Measurements from ENCODE around the gene DCTN3. TPM values are rescaled to one million over a fixed set of nuclear protein-coding genes. Genes with fewer than 3 reads are reported as not detected.
A peak's percentile ranks its signal among the peaks of the same experiment; 100 is the strongest.

Gene DCTN3
- total RNA-seq, 3 donors from 2014 or later = 84.0 to 114 (median 113) TPM

DNA sequence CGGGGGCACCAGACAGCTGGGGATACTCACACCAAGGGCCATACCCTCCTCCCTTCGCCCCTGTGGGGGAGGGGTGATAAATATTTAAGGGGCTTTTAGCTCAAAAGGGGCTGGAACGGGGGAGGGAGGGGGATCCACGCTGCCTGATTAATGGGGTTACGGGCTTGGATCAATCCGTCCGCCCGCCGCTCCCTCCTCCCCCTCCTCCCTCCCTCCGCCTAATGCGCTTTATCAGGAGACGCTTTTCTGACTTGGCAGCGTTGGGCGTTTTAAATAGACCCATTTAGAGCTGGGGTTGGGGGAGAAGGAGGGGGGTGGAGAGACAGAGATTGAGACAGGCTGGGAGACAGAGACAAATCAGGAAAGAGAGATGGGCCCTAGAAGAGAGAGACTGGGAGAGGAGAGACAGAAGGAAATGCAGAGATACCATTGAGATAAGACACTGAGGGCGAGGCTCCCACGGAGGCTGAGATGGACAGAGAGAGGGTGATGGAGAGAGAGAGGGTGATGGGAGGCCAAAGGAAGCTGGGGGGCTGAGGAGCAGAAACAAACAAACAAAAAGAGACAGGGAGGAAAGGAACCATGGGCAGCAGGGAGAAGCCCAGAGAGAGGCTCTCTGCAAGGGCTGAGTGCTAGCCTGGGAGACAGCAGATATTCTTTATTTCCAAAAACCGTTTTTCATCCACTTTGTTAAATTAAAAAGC is 41.0 kb downstream of the DCTN3 start:
- no peak for DNase-seq (ENCODE audit: low spot score in 2 of 2)

GRCh38 chr9:34578241-34579103 is 41.8 kb downstream of the DCTN3 start:
- Histone ChIP-seq H3K27me3 (peaks cover 0 to 15% of the 10 kb centered on the region in 2 donors), H3K27ac (peak overlapping the region in 1 of 2 donors; percentile 70), H3K4me1 (no peaks in the 10 kb centered on the region), H3K36me3 (no peaks in the 10 kb centered on the region), H3K9me3 (no peaks in the 10 kb centered on the region), H3K4me3 (peak overlapping the region; percentile 21 to 67 (median 49))
- intact Hi-C loops (cut with DNase I; ENCODE audit: low total_unique reads) = loop anchor here (2.0 kb wide), 1 partner anchor 16 kb away; no protein-coding TSS in a partner anchor
- TF ChIP-seq, protein P1, sequence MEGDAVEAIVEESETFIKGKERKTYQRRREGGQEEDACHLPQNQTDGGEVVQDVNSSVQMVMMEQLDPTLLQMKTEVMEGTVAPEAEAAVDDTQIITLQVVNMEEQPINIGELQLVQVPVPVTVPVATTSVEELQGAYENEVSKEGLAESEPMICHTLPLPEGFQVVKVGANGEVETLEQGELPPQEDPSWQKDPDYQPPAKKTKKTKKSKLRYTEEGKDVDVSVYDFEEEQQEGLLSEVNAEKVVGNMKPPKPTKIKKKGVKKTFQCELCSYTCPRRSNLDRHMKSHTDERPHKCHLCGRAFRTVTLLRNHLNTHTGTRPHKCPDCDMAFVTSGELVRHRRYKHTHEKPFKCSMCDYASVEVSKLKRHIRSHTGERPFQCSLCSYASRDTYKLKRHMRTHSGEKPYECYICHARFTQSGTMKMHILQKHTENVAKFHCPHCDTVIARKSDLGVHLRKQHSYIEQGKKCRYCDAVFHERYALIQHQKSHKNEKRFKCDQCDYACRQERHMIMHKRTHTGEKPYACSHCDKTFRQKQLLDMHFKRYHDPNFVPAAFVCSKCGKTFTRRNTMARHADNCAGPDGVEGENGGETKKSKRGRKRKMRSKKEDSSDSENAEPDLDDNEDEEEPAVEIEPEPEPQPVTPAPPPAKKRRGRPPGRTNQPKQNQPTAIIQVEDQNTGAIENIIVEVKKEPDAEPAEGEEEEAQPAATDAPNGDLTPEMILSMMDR (IDR thresholded peaks at IDR 0.05) = no peak
- no peak for TF ChIP-seq POLR2AphosphoS5 (IDR thresholded peaks at IDR 0.05)
- DNase-seq (ENCODE audit: low spot score in 2 of 2) = no peak

More for the DNA sequence above, 41.0 kb downstream of the DCTN3 start:
- Histone ChIP-seq H3K27me3 (peaks cover 0 to 15% of the 10 kb centered on the region in 2 donors), H3K4me3 (no peak overlapping the region), H3K9me3 (no peaks in the 10 kb centered on the region), H3K4me1 (no peaks in the 10 kb centered on the region), H3K27ac (peak overlapping the region in 1 of 2 donors; percentile 12), H3K36me3 (no peaks in the 10 kb centered on the region)
- TF ChIP-seq POLR2A (IDR thresholded peaks at IDR 0.05) (no peak), POLR2AphosphoS5 (IDR thresholded peaks at IDR 0.05) (no peak)
- TF ChIP-seq, protein P1 (IDR thresholded peaks at IDR 0.05) = no peak
- intact Hi-C loops (cut with DNase I; ENCODE audit: low total_unique reads) = loop anchor here (2.0 kb wide), 1 partner anchor 16 kb away; no protein-coding TSS in a partner anchor

- peak overlapping the region in 1 of 2 donors; percentile 70 for H3K27ac ChIP-seq
- peak overlapping the region; percentile 21 to 67 (median 49) for H3K4me3 ChIP-seq
- peaks cover 0 to 15% of the 10 kb centered on the region in 2 donors for H3K27me3 ChIP-seq
- DNase-seq (ENCODE audit: low spot score in 2 of 2) = no peak
- no peaks in the 10 kb centered on the region for H3K36me3 ChIP-seq
- H3K4me1 ChIP-seq = no peaks in the 10 kb centered on the region
- intact Hi-C loops (cut with DNase I; ENCODE audit: low total_unique reads) = loop anchor here (2.0 kb wide), 1 partner anchor 15 kb away; no protein-coding TSS in a partner anchor
- TF ChIP-seq, protein P1 (IDR thresholded peaks at IDR 0.05) = no peak
- TF ChIP-seq POLR2AphosphoS5 (IDR thresholded peaks at IDR 0.05) (no peak), POLR2A (IDR thresholded peaks at IDR 0.05) (no peak)
- no peaks in the 10 kb centered on the region for H3K9me3 ChIP-seq
These were observed 42.7 kb downstream of the DCTN3 start for GRCh38 chr9:34577400-34578240.

DNA sequence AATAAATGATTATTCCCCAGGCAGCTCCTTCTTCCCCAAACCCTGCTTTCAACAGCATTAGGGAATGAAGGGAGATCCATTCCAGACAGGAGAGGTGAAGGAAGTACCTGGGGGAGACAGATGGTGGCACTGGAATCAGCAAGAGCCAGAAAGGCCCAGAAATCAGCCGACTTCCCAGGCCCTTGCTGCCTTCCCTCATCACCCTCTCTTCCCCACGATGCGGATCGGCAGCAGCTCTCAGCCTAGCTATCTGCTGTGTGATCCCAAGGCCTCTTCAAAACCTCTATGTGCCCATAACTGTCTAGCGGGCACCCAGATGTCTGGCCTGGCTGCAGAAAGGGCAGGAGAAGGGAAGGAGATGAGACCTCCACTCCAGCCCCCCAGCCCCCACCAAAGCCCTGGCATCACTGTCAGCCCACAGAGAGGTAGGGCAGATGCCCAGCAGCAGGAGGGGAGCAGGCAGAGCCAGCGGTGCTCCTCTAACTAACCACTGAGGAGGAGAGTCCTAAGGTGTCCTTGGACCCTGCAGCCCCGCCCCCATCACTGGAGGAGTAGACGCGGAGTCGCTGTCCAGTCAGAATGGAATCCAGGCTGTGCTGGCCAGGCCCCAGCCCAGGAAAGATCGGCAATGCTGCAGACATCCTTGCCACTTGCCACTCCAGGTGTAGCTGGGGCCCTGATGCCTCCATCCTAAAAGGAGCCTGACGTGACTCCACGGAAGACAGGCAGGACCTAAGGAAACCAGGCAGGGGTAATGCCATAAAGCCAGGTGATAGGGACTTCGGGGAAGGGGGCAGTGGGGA is 43.5 kb downstream of the DCTN3 start:
- intact Hi-C loops (cut with DNase I; ENCODE audit: low total_unique reads) = no loop called here
- H3K27me3 ChIP-seq = peaks cover 0 to 15% of the 10 kb centered on the region in 2 donors
- no peaks in the 10 kb centered on the region for H3K9me3 ChIP-seq
- H3K36me3 ChIP-seq = no peaks in the 10 kb centered on the region
- H3K4me1 ChIP-seq = no peaks in the 10 kb centered on the region
- no peak overlapping the region for H3K4me3 ChIP-seq
- TF ChIP-seq, protein P1 (IDR thresholded peaks at IDR 0.05) = no peak
- TF ChIP-seq POLR2A (IDR thresholded peaks at IDR 0.05) = no peak
- no peak for TF ChIP-seq POLR2AphosphoS5 (IDR thresholded peaks at IDR 0.05)
- peak overlapping the region in 1 of 2 donors; percentile 32 for H3K27ac ChIP-seq
- no peak for DNase-seq (ENCODE audit: low spot score in 2 of 2)
